Ovary (tissue), 9 donors: ENCODE measurements around the gene CFAP45. TPM values are rescaled to one million over a fixed set of nuclear protein-coding genes. Genes with fewer than 3 reads are reported as not detected.

Experiments used
- DNase-seq, 5 donors: peaks; one replicate each; pipeline ENCODE4 v3.0.0-alpha.2; 2019 to 2020
- H3K27ac ChIP-seq, 2 donors: fragments of 200-600 bp; one replicate each; pipeline versions ENCODE4 v1.5.1 to v1.8.0; 2019 to 2022
- H3K27me3 ChIP-seq: fragments of 200-600 bp; one replicate; pipeline ENCODE4 v1.8.0; 2022
- H3K36me3 ChIP-seq: fragments of 200-600 bp; sonication (generic); one replicate; pipeline ENCODE4 v1.5.1; 2019
- H3K4me1 ChIP-seq: one replicate; pipeline ENCODE4 v1.8.1; 2013; ENCODE audit warnings: mild to moderate bottlenecking, moderate library complexity; ENCODE audit not compliant: insufficient read depth
- H3K4me3 ChIP-seq: fragments of 200-600 bp; sonication (generic); one replicate; pipeline ENCODE4 v1.5.1; 2017
- H3K9me3 ChIP-seq, 2 donors: fragments of 200-600 bp in 1 of 2; sonication (generic) in 1 of 2; one replicate each; pipeline versions ENCODE4 v1.5.1 to v1.8.1; 2013 to 2019; ENCODE audit warnings: mild to moderate bottlenecking in 1 of 2, moderate library complexity in 1 of 2
- CTCF ChIP-seq, 3 donors: fragments of 450-650 bp in 2 of 3; fragments of 200-600 bp in 1 of 3; IDR thresholded peaks; one replicate each; pipeline versions ENCODE4 v1.5.1 to v1.8.0; 2016 to 2022; ENCODE audit warnings: antibody characterized with exemption in 3 of 3, mild to moderate bottlenecking in 1 of 3
- EP300 ChIP-seq: sonication (generic); formaldehyde crosslinking; IDR thresholded peaks from one replicate; pipeline ENCODE4 v1.6.1; 2017; ENCODE audit warnings: antibody characterized with exemption
- POLR2A ChIP-seq: fragments of 450-650 bp; IDR thresholded peaks from one replicate; pipeline ENCODE4 v1.6.1; 2017; ENCODE audit warnings: antibody characterized with exemption, mild to moderate bottlenecking, moderate library complexity
- WGBS, 3 donors: extraction: QIAGEN DNeasy Blood & Tissue Kit in 1 of 3; methylation state at CpG; one replicate each; pipeline versions ENCODE4 v1.1.5 to v1.1.7; 2013 to 2017; 5-methylcytosine and 5-hydroxymethylcytosine counted together
- intact Hi-C, 4 donors: fragments of 100-400 bp; cut with DNase I; formaldehyde crosslinking; loops; one replicate each; pipeline versions ENCODE4 v1.11.0 to v1.15.1; 2022 to 2023
- polyA plus RNA-seq, 2 donors: library from polyadenylated mRNA; stranded (reverse); fragments of 200-250 nt in 1 of 2; fragments of 350-450 nt in 1 of 2; fragmentation: Illumina TruSeq in 1 of 2; extraction: RNeasy Lipid Tissue Mini Kit (QIAGEN cat#74804) in 1 of 2; gene quantifications; one replicate each; pipeline ENCODE4 v1.2.3, GENCODE V29; 2013 to 2014
- total RNA-seq, 7 donors: library from RNA; depleted of rRNA in 2 of 7; stranded (reverse); fragments of >200 nt in 2 of 7; fragmentation: NEBNext Ultra II Directional in 3 of 7; extraction: Animal tissue kit (Norgen Biotek cat#: 25700) in 3 of 7; gene quantifications; one replicate each; pipeline versions ENCODE4 v1.1.0 to v1.2.4, GENCODE V29; 2016 to 2023
- donor health status: DM: no; HTN: no; CAD: no; lungs with moderate emphysema.
- donor health status: DM: no; HTN: no; CAD: no.
- donor health status: Bipolar disorder and iron deficiency.
- donor health status: DM: yes; HTN: yes; CAD: no.
- donor health status: DM: no; HTN: no; CAD: no.
- donor health status: DM: yes; HTN: yes; CAD: no.

The CFAP45 gene
- total and polyA plus RNA-seq, 9 donors: 0.30 to 16.7 (median 1.4) TPM

DNA sequence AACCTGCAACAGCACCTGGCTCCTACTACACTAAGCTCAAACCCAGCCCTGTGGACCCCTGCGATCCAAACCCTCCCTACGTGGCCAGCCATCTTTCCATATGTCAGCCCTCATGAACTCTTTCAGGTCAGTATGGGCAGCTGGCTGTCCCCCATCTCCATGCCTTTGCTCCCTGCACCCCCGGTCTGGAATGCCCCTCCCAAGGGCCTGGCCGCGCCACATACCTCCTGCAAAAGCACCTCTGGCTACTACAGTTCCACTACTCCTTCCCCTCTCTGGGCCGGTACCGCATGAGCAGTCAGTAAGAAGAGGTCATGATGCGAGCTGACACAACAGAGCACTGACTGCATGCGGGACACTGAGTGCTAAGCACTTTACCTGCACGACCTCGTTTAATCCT, 35.3 kb upstream of the CFAP45 start:
- WGBS, 3 donors: 88 to 90% (median 89%) methylated on average over 11 of the region's 11 CpGs

DNA sequence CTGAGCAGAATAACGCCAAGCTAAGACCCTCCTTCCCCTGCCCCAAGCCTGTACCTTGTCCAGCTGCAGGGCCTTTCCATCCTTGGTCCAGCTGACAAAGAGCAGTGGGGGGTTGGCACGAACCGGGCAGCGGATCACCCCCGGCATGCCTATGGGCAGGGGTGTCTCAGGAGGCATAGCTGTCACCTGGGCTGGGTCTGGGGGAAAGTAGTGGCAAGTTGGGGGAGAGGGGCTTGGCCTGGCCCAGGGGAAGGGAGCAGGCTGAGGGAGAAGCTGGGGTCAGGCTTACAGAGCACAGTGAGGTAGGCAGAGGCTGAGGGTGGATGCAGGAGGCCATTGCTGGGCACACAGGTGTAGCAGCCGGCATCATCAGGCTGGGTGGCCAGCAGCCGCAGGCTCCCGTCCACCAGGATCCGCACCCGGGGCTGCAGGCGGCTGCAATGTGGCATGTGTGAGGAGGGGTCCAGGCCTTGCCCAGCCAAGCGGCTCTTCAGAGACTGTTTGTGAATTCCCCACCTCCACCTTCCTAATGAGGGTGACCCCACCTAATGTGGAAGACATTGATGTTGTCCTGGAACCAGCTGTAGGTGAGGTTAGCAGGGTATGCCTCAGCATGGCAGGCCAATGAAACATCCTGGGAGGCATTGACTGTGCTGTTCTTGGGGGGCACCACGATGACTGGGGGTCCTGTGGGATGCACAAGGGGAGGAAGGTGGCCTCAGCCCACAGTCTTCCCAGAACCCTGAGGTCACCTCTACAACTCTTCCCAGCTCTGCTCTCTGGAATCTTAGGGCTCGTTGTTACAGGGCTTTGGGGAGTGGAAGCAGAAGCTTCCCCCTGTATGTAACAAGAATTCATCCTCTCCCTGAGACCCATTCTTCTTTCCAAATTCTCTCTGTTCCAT, 34.4 kb upstream of the CFAP45 start:
- intact Hi-C loops: no loop called here
- H3K36me3 ChIP-seq: no peaks in the 10 kb centered on the region
- WGBS, 3 donors: 89 to 92% (median 90%) methylated on average over 14 of the region's 14 CpGs

More for the DNA sequence above, 35.3 kb upstream of the CFAP45 start:
- Histone ChIP-seq H3K27ac (no peak overlapping the region), H3K27me3 (no peaks in the 10 kb centered on the region), H3K4me3 (no peak overlapping the region), H3K4me1 (no peaks in the 10 kb centered on the region), H3K9me3 (no peaks in the 10 kb centered on the region), H3K36me3 (no peaks in the 10 kb centered on the region)
- TF ChIP-seq POLR2A: no peak
- no peak for TF ChIP-seq EP300
- TF ChIP-seq CTCF (IDR thresholded peaks at IDR 0.05): no peak
- DNase-seq: no peak
- intact Hi-C loops: no loop called here

GRCh38 chr1:159933347-159933746, 33.4 kb upstream of the CFAP45 start:
- H3K27me3 ChIP-seq: no peaks in the 10 kb centered on the region
- H3K27ac ChIP-seq: no peak overlapping the region
- DNase-seq: no peak
- H3K36me3 ChIP-seq: no peaks in the 10 kb centered on the region
- no peaks in the 10 kb centered on the region for H3K9me3 ChIP-seq
- WGBS, 3 donors: 80 to 88% (median 84%) methylated on average over 4 of the region's 4 CpGs
- no peaks in the 10 kb centered on the region for H3K4me1 ChIP-seq
- no peak overlapping the region for H3K4me3 ChIP-seq
- intact Hi-C loops: no loop called here
- TF ChIP-seq EP300 (no peak), CTCF (IDR thresholded peaks at IDR 0.05) (no peak), POLR2A (no peak)

More for the DNA sequence above, 34.4 kb upstream of the CFAP45 start:
- Histone ChIP-seq H3K27ac (no peak overlapping the region), H3K4me1 (no peaks in the 10 kb centered on the region), H3K9me3 (no peaks in the 10 kb centered on the region), H3K27me3 (no peaks in the 10 kb centered on the region), H3K4me3 (no peak overlapping the region)
- DNase-seq: no peak
- TF ChIP-seq POLR2A (no peak), CTCF (IDR thresholded peaks at IDR 0.05) (no peak), EP300 (no peak)

- no peak overlapping the region for H3K4me3 ChIP-seq
- H3K36me3 ChIP-seq: no peaks in the 10 kb centered on the region
- H3K4me1 ChIP-seq: no peaks in the 10 kb centered on the region
- H3K27ac ChIP-seq: no peak overlapping the region
- intact Hi-C loops: no loop called here
- H3K9me3 ChIP-seq: no peaks in the 10 kb centered on the region
- TF ChIP-seq CTCF (IDR thresholded peaks at IDR 0.05) (no peak), EP300 (no peak), POLR2A (no peak)
- DNase-seq: no peak
- no peaks in the 10 kb centered on the region for H3K27me3 ChIP-seq
- WGBS, 3 donors: 68 to 82% (median 71%) methylated on average over 16 of the region's 16 CpGs
These were observed 32.6 kb upstream of the CFAP45 start for GRCh38 chr1:159932296-159933285.
